Fibroblast of skin of abdomen (primary cell): ENCODE data around the gene PPP2R2C.
A peak's percentile ranks its signal among the peaks of the same experiment; 100 is the strongest.

Source experiments
- DNase-seq: peaks from one replicate; pipeline ENCODE4 v3.0.0-alpha.2; 2013

PPP2R2C gene

GRCh38 chr4:6299875-6300274 is 172.5 kb downstream of the PPP2R2C start:
- DNase-seq = no peak

- no peak for DNase-seq
These were observed 173.6 kb downstream of the PPP2R2C start for GRCh38 chr4:6298852-6299251.

GRCh38 chr4:6298035-6298434 is 174.4 kb downstream of the PPP2R2C start:
- DNase-seq = no peak

GRCh38 chr4:6297266-6297815 is 175.1 kb downstream of the PPP2R2C start:
- no peak for DNase-seq

GRCh38 chr4:6296026-6296425 is 176.4 kb downstream of the PPP2R2C start:
- no peak for DNase-seq

GRCh38 chr4:6295495-6295894 is 176.9 kb downstream of the PPP2R2C start:
- DNase-seq = no peak

- no peak for DNase-seq
These were observed 177.6 kb downstream of the PPP2R2C start for GRCh38 chr4:6294705-6295421.

- no peak for DNase-seq
These were observed 178.8 kb downstream of the PPP2R2C start for GRCh38 chr4:6293661-6294060.

- DNase-seq = no peak
These were observed 179.3 kb downstream of the PPP2R2C start for GRCh38 chr4:6293097-6293445.

- no peak for DNase-seq
These were observed 179.9 kb downstream of the PPP2R2C start for GRCh38 chr4:6292376-6293096.

- DNase-seq = no peak
These were observed 180.6 kb downstream of the PPP2R2C start for GRCh38 chr4:6291784-6292297.

GRCh38 chr4:6290769-6291547 is 181.5 kb downstream of the PPP2R2C start:
- no peak for DNase-seq

GRCh38 chr4:6290256-6290655 is 182.2 kb downstream of the PPP2R2C start:
- no peak for DNase-seq

- no peak for DNase-seq
These were observed 183.5 kb downstream of the PPP2R2C start for GRCh38 chr4:6288871-6289270.

GRCh38 chr4:6288342-6288741 is 184.1 kb downstream of the PPP2R2C start:
- DNase-seq = no peak

- DNase-seq = no peak
These were observed 185.2 kb downstream of the PPP2R2C start for GRCh38 chr4:6287017-6287788.

GRCh38 chr4:6283282-6283681 is 189.1 kb downstream of the PPP2R2C start:
- no peak for DNase-seq

- peak; percentile 26 for DNase-seq
These were observed 190.1 kb downstream of the PPP2R2C start for GRCh38 chr4:6282314-6282771.

GRCh38 chr4:6281436-6282313 is 190.7 kb downstream of the PPP2R2C start:
- no peak for DNase-seq

GRCh38 chr4:6280365-6280996 is 191.9 kb downstream of the PPP2R2C start:
- DNase-seq = no peak
